Measurements from ENCODE around the gene GALNT10. TPM values are rescaled to one million over a fixed set of nuclear protein-coding genes. Genes with fewer than 3 reads are reported as not detected.

The GALNT10 gene
- total RNA-seq, 1 donor from 2014 or later: 10.2 TPM

- Histone ChIP-seq H3K4me1 (peaks cover 14% of the 10 kb centered on the region), H3F3A (ENCODE audit: low read depth) (peaks cover 18% of the 10 kb centered on the region), H3K4me2 (no peak overlapping the region), H3K27me3 (peaks cover 7% of the 10 kb centered on the region), H4K20me1 (ENCODE audit: low read depth) (peaks cover 12% of the 10 kb centered on the region), H3K4me3 (no peak overlapping the region), H3K79me2 (ENCODE audit: low read depth) (no peaks in the 10 kb centered on the region), H3K9ac (no peak overlapping the region), H3K27ac (no peak overlapping the region), H3K36me3 (no peaks in the 10 kb centered on the region), H3K9me3 (ENCODE audit: low read depth) (no peaks in the 10 kb centered on the region), H2AFZ (replicated peaks) (no peak overlapping the region)
- no peak for TF ChIP-seq EZH2 (IDR thresholded peaks at IDR 0.05)
- TF ChIP-seq EZH2phosphoT487 (IDR thresholded peaks at IDR 0.05): no peak
- TF ChIP-seq, protein P1, sequence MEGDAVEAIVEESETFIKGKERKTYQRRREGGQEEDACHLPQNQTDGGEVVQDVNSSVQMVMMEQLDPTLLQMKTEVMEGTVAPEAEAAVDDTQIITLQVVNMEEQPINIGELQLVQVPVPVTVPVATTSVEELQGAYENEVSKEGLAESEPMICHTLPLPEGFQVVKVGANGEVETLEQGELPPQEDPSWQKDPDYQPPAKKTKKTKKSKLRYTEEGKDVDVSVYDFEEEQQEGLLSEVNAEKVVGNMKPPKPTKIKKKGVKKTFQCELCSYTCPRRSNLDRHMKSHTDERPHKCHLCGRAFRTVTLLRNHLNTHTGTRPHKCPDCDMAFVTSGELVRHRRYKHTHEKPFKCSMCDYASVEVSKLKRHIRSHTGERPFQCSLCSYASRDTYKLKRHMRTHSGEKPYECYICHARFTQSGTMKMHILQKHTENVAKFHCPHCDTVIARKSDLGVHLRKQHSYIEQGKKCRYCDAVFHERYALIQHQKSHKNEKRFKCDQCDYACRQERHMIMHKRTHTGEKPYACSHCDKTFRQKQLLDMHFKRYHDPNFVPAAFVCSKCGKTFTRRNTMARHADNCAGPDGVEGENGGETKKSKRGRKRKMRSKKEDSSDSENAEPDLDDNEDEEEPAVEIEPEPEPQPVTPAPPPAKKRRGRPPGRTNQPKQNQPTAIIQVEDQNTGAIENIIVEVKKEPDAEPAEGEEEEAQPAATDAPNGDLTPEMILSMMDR (IDR thresholded peaks at IDR 0.05): no peak
- no peaks in the 10 kb centered on the region for H3K9me3 Mint-ChIP-seq
- H3K4me3 Mint-ChIP-seq: no peak overlapping the region
- peaks cover 20% of the 10 kb centered on the region for H3K4me1 Mint-ChIP-seq
- H3K36me3 Mint-ChIP-seq: peaks cover 9% of the 10 kb centered on the region
- H3K27me3 Mint-ChIP-seq (ENCODE audit: insufficient read depth, low read depth): peaks cover 5% of the 10 kb centered on the region
- no peak overlapping the region for H3K27ac Mint-ChIP-seq
- DNase-seq (ENCODE audit: low spot score): no peak
Measured at GRCh38 chr5:154406231-154406630, 215.7 kb downstream of the GALNT10 start.

DNA sequence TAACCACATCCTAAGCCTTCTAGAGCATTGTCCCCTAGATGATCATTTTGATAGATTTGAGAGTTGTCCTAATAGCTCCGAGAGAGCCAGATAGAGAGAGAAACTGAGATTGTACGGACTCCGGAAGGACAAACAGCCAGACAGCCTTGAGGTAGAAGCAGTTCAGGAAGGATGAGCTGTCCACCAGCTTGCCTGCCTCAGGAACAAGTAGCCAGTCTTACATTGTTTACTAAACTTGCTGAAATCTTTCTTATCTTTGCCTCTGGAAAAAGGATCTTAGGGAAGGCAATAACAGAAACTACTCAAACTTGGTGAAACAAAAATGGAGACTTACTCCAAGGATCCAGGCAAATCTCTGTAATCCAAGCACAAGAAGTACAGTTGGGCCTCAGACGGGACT is 216.3 kb downstream of the GALNT10 start:
- peaks cover 12% of the 10 kb centered on the region for H4K20me1 ChIP-seq (ENCODE audit: low read depth)
- no peak overlapping the region for H3K27ac Mint-ChIP-seq

GRCh38 chr5:154408811-154409210 is 218.3 kb downstream of the GALNT10 start:
- no peaks in the 10 kb centered on the region for H3K36me3 ChIP-seq
- Mint-ChIP-seq H3K36me3 (peaks cover 17% of the 10 kb centered on the region), H3K27ac (no peak overlapping the region), H3K4me1 (peaks cover 14% of the 10 kb centered on the region), H3K9me3 (no peaks in the 10 kb centered on the region), H3K27me3 (ENCODE audit: insufficient read depth, low read depth) (peaks cover 2% of the 10 kb centered on the region), H3K4me3 (no peak overlapping the region)
- DNase-seq (ENCODE audit: low spot score): no peak
- peaks cover 12% of the 10 kb centered on the region for H3K4me1 ChIP-seq
- H3K9me3 ChIP-seq (ENCODE audit: low read depth): no peaks in the 10 kb centered on the region
- peaks cover 12% of the 10 kb centered on the region for H3F3A ChIP-seq (ENCODE audit: low read depth)
- H3K27me3 ChIP-seq: peaks cover 7% of the 10 kb centered on the region
- TF ChIP-seq EZH2phosphoT487 (IDR thresholded peaks at IDR 0.05): no peak
- TF ChIP-seq, protein P1 (IDR thresholded peaks at IDR 0.05): no peak
- no peak for TF ChIP-seq EZH2 (IDR thresholded peaks at IDR 0.05)
- H2AFZ ChIP-seq (replicated peaks): no peak overlapping the region
- H3K79me2 ChIP-seq (ENCODE audit: low read depth): no peaks in the 10 kb centered on the region
- H3K9ac ChIP-seq: no peak overlapping the region
- H3K4me2 ChIP-seq: no peak overlapping the region
- H3K4me3 ChIP-seq: no peak overlapping the region
- H4K20me1 ChIP-seq (ENCODE audit: low read depth): peaks cover 8% of the 10 kb centered on the region
- H3K27ac ChIP-seq: no peak overlapping the region

More for the DNA sequence above, 216.3 kb downstream of the GALNT10 start:
- Histone ChIP-seq H3K9ac (no peak overlapping the region), H3K27me3 (peaks cover 7% of the 10 kb centered on the region), H3K36me3 (no peaks in the 10 kb centered on the region), H3K4me3 (no peak overlapping the region), H2AFZ (replicated peaks) (no peak overlapping the region), H3K4me1 (peaks cover 14% of the 10 kb centered on the region), H3K9me3 (ENCODE audit: low read depth) (no peaks in the 10 kb centered on the region), H3F3A (ENCODE audit: low read depth) (peaks cover 18% of the 10 kb centered on the region), H3K4me2 (no peak overlapping the region), H3K79me2 (ENCODE audit: low read depth) (no peaks in the 10 kb centered on the region), H3K27ac (no peak overlapping the region)
- H3K4me3 Mint-ChIP-seq: no peak overlapping the region
- peaks cover 5% of the 10 kb centered on the region for H3K27me3 Mint-ChIP-seq (ENCODE audit: insufficient read depth, low read depth)
- DNase-seq (ENCODE audit: low spot score): no peak
- H3K4me1 Mint-ChIP-seq: peaks cover 15% of the 10 kb centered on the region
- TF ChIP-seq, protein P1 (IDR thresholded peaks at IDR 0.05): no peak
- TF ChIP-seq EZH2 (IDR thresholded peaks at IDR 0.05) (no peak), EZH2phosphoT487 (IDR thresholded peaks at IDR 0.05) (no peak)
- no peaks in the 10 kb centered on the region for H3K9me3 Mint-ChIP-seq
- peaks cover 10% of the 10 kb centered on the region for H3K36me3 Mint-ChIP-seq
